BLaER1 (cell line): ENCODE data around the gene PPP1R1B.

ENCODE experiments used
- H3K27ac ChIP-seq: shearing (Covaris generic); formaldehyde crosslinking; 2 replicates; pipeline ENCODE4 v1.8.1; 2022
- H3K27me3 ChIP-seq: shearing (Covaris generic); formaldehyde crosslinking; 2 replicates; pipeline ENCODE4 v1.8.1; 2022
- H3K36me3 ChIP-seq: shearing (Covaris generic); formaldehyde crosslinking; 2 replicates; pipeline ENCODE4 v1.8.1; 2022
- H3K4me1 ChIP-seq: shearing (Covaris generic); formaldehyde crosslinking; 2 replicates; pipeline ENCODE4 v1.8.1; 2022
- H3K4me2 ChIP-seq: shearing (Covaris generic); formaldehyde crosslinking; 2 replicates; pipeline ENCODE4 v1.8.1; 2022
- H3K4me3 ChIP-seq: shearing (Covaris generic); formaldehyde crosslinking; 2 replicates; pipeline ENCODE4 v1.8.1; 2022
- H3K9ac ChIP-seq: shearing (Covaris generic); formaldehyde crosslinking; 2 replicates; pipeline ENCODE4 v1.8.1; 2022
- H3K9me3 ChIP-seq: shearing (Covaris generic); formaldehyde crosslinking; 2 replicates; pipeline ENCODE4 v1.8.1; 2022
- H4K20me1 ChIP-seq: shearing (Covaris generic); formaldehyde crosslinking; 2 replicates; pipeline ENCODE4 v1.8.1; 2022
- Cebpa-rat ChIP-seq: shearing (Covaris generic); IDR thresholded peaks from 2 replicates; pipeline ENCODE4 v1.8.1; 2022

Gene PPP1R1B

GRCh38 chr17:39593371-39593770, 33.4 kb upstream of the PPP1R1B start:
- Histone ChIP-seq H3K9ac (no peak overlapping the region), H3K4me2 (no peak overlapping the region), H3K9me3 (no peaks in the 10 kb centered on the region), H4K20me1 (peaks cover 70% of the 10 kb centered on the region), H3K4me1 (no peaks in the 10 kb centered on the region), H3K36me3 (no peaks in the 10 kb centered on the region), H3K27me3 (peaks cover 78% of the 10 kb centered on the region), H3K4me3 (no peak overlapping the region), H3K27ac (no peak overlapping the region)
- no peak for TF ChIP-seq Cebpa-rat

- H4K20me1 ChIP-seq = peaks cover 89% of the 10 kb centered on the region
- no peak overlapping the region for H3K27ac ChIP-seq
- H3K9ac ChIP-seq = no peak overlapping the region
- no peak overlapping the region for H3K4me2 ChIP-seq
- H3K4me1 ChIP-seq = peaks cover 12% of the 10 kb centered on the region
- H3K27me3 ChIP-seq = peaks cover 97% of the 10 kb centered on the region
- TF ChIP-seq Cebpa-rat = no peak
- H3K4me3 ChIP-seq = no peak overlapping the region
- no peaks in the 10 kb centered on the region for H3K36me3 ChIP-seq
- no peaks in the 10 kb centered on the region for H3K9me3 ChIP-seq
These were observed 31.5 kb upstream of the PPP1R1B start for GRCh38 chr17:39595294-39595693.

- H4K20me1 ChIP-seq = peaks cover 97% of the 10 kb centered on the region
- H3K9me3 ChIP-seq = no peaks in the 10 kb centered on the region
- H3K4me3 ChIP-seq = no peak overlapping the region
- TF ChIP-seq Cebpa-rat = no peak
- H3K4me1 ChIP-seq = peaks cover 12% of the 10 kb centered on the region
- no peak overlapping the region for H3K9ac ChIP-seq
- H3K36me3 ChIP-seq = no peaks in the 10 kb centered on the region
- no peak overlapping the region for H3K4me2 ChIP-seq
- H3K27me3 ChIP-seq = peaks cover 99% of the 10 kb centered on the region
- H3K27ac ChIP-seq = no peak overlapping the region
These were observed 30.7 kb upstream of the PPP1R1B start for GRCh38 chr17:39595928-39596510.

- no peaks in the 10 kb centered on the region for H3K36me3 ChIP-seq
- H3K4me1 ChIP-seq = peaks cover 12% of the 10 kb centered on the region
- no peak overlapping the region for H3K9ac ChIP-seq
- H3K27me3 ChIP-seq = peaks cover 100% of the 10 kb centered on the region
- H3K9me3 ChIP-seq = no peaks in the 10 kb centered on the region
- no peak overlapping the region for H3K4me3 ChIP-seq
- TF ChIP-seq Cebpa-rat = no peak
- no peak overlapping the region for H3K4me2 ChIP-seq
- H3K27ac ChIP-seq = no peak overlapping the region
- peaks cover 97% of the 10 kb centered on the region for H4K20me1 ChIP-seq
These were observed 30.0 kb upstream of the PPP1R1B start for GRCh38 chr17:39596543-39597267.

- TF ChIP-seq Cebpa-rat = no peak
- Histone ChIP-seq H3K27ac (no peak overlapping the region), H3K4me3 (no peak overlapping the region), H3K9me3 (no peaks in the 10 kb centered on the region), H3K4me2 (no peak overlapping the region), H3K9ac (no peak overlapping the region), H3K4me1 (peaks cover 12% of the 10 kb centered on the region), H3K27me3 (peaks cover 100% of the 10 kb centered on the region), H4K20me1 (peaks cover 97% of the 10 kb centered on the region), H3K36me3 (no peaks in the 10 kb centered on the region)
These were observed 29.2 kb upstream of the PPP1R1B start for GRCh38 chr17:39597372-39598046.

GRCh38 chr17:39598047-39598481, 28.7 kb upstream of the PPP1R1B start:
- Histone ChIP-seq H3K27ac (no peak overlapping the region), H4K20me1 (peaks cover 97% of the 10 kb centered on the region), H3K4me3 (no peak overlapping the region), H3K4me1 (peaks cover 12% of the 10 kb centered on the region), H3K4me2 (no peak overlapping the region), H3K9ac (no peak overlapping the region), H3K9me3 (no peaks in the 10 kb centered on the region), H3K36me3 (no peaks in the 10 kb centered on the region), H3K27me3 (peaks cover 100% of the 10 kb centered on the region)
- no peak for TF ChIP-seq Cebpa-rat

- H3K4me3 ChIP-seq = no peak overlapping the region; the same call in 1 of the 2 replicates
- H3K27me3 ChIP-seq = peaks cover 100% of the 10 kb centered on the region
- no peak overlapping the region for H3K27ac ChIP-seq
- no peak overlapping the region for H3K9ac ChIP-seq
- H3K36me3 ChIP-seq = no peaks in the 10 kb centered on the region
- H3K4me1 ChIP-seq = peaks cover 12% of the 10 kb centered on the region
- no peak for TF ChIP-seq Cebpa-rat
- H3K9me3 ChIP-seq = no peaks in the 10 kb centered on the region
- H4K20me1 ChIP-seq = peaks cover 97% of the 10 kb centered on the region
- no peak overlapping the region for H3K4me2 ChIP-seq
These were observed 28.1 kb upstream of the PPP1R1B start for GRCh38 chr17:39598630-39599003.

- H3K9me3 ChIP-seq = no peaks in the 10 kb centered on the region
- TF ChIP-seq Cebpa-rat = no peak
- peak overlapping the region; percentile 45 for H3K4me3 ChIP-seq
- peak overlapping the region; percentile 63 for H3K4me2 ChIP-seq
- H3K9ac ChIP-seq = no peak overlapping the region
- no peak overlapping the region for H3K27ac ChIP-seq
- H3K27me3 ChIP-seq = peaks cover 100% of the 10 kb centered on the region
- no peaks in the 10 kb centered on the region for H3K36me3 ChIP-seq
- H3K4me1 ChIP-seq = peaks cover 12% of the 10 kb centered on the region
- H4K20me1 ChIP-seq = peaks cover 97% of the 10 kb centered on the region
These were observed 27.6 kb upstream of the PPP1R1B start for GRCh38 chr17:39599004-39599664.

- Histone ChIP-seq H4K20me1 (peaks cover 95% of the 10 kb centered on the region), H3K4me1 (peaks cover 12% of the 10 kb centered on the region), H3K9ac (no peak overlapping the region), H3K36me3 (no peaks in the 10 kb centered on the region), H3K4me3 (peak overlapping the region; percentile 45), H3K27me3 (peaks cover 100% of the 10 kb centered on the region), H3K27ac (no peak overlapping the region), H3K4me2 (peak overlapping the region; percentile 63), H3K9me3 (no peaks in the 10 kb centered on the region)
- no peak for TF ChIP-seq Cebpa-rat
These were observed 27.0 kb upstream of the PPP1R1B start for GRCh38 chr17:39599665-39600231.
